ENCODE data around the gene SLC27A6. TPM values are rescaled to one million over a fixed set of nuclear protein-coding genes. Genes with fewer than 3 reads are reported as not detected.

The SLC27A6 gene
- total RNA-seq, 1 donor from 2014 or later: 0.09 TPM

- no peak overlapping the region for H3K27ac Mint-ChIP-seq (ENCODE audit: unreplicated experiment)
- H3K4me1 Mint-ChIP-seq: no peaks in the 10 kb centered on the region
- no peaks in the 10 kb centered on the region for H3K36me3 Mint-ChIP-seq (ENCODE audit: low read depth)
- DNase-seq (ENCODE audit: low read depth, low spot score): no peak
- no peak for TF ChIP-seq CTCF (conservative IDR thresholded peaks at IDR 0.05)
- H3K9me3 Mint-ChIP-seq: no peaks in the 10 kb centered on the region
- H3K27me3 Mint-ChIP-seq (ENCODE audit: low read depth): no peaks in the 10 kb centered on the region
- no peak overlapping the region for H3K4me3 Mint-ChIP-seq
Observed at GRCh38 chr5:129077433-129078075, 112.3 kb downstream of the SLC27A6 start.

- no peaks in the 10 kb centered on the region for H3K4me1 Mint-ChIP-seq
Observed at GRCh38 chr5:129078247-129078646, 113.0 kb downstream of the SLC27A6 start.

GRCh38 chr5:129078660-129079059 lies 113.4 kb downstream of the SLC27A6 start:
- Mint-ChIP-seq H3K9me3 (no peaks in the 10 kb centered on the region), H3K36me3 (ENCODE audit: low read depth) (no peaks in the 10 kb centered on the region), H3K4me1 (no peaks in the 10 kb centered on the region), H3K27me3 (ENCODE audit: low read depth) (no peaks in the 10 kb centered on the region), H3K4me3 (no peak overlapping the region), H3K27ac (ENCODE audit: unreplicated experiment) (no peak overlapping the region)
- no peak for DNase-seq (ENCODE audit: low read depth, low spot score)
- TF ChIP-seq CTCF (conservative IDR thresholded peaks at IDR 0.05): no peak

More at GRCh38 chr5:129078247-129078646, 113.0 kb downstream of the SLC27A6 start:
- DNase-seq (ENCODE audit: low read depth, low spot score): no peak
- no peaks in the 10 kb centered on the region for H3K36me3 Mint-ChIP-seq (ENCODE audit: low read depth)
- no peaks in the 10 kb centered on the region for H3K27me3 Mint-ChIP-seq (ENCODE audit: low read depth)
- no peak overlapping the region for H3K4me3 Mint-ChIP-seq
- no peaks in the 10 kb centered on the region for H3K9me3 Mint-ChIP-seq
- H3K27ac Mint-ChIP-seq (ENCODE audit: unreplicated experiment): no peak overlapping the region
- no peak for TF ChIP-seq CTCF (conservative IDR thresholded peaks at IDR 0.05)

GRCh38 chr5:129079496-129079895 lies 114.2 kb downstream of the SLC27A6 start:
- H3K4me1 Mint-ChIP-seq: no peaks in the 10 kb centered on the region
- no peak overlapping the region for H3K4me3 Mint-ChIP-seq
- no peak overlapping the region for H3K27ac Mint-ChIP-seq (ENCODE audit: unreplicated experiment)
- no peaks in the 10 kb centered on the region for H3K36me3 Mint-ChIP-seq (ENCODE audit: low read depth)
- H3K27me3 Mint-ChIP-seq (ENCODE audit: low read depth): no peaks in the 10 kb centered on the region
- no peak for DNase-seq (ENCODE audit: low read depth, low spot score)
- H3K9me3 Mint-ChIP-seq: no peaks in the 10 kb centered on the region
- no peak for TF ChIP-seq CTCF (conservative IDR thresholded peaks at IDR 0.05)

GRCh38 chr5:129080766-129081165 lies 115.5 kb downstream of the SLC27A6 start:
- Mint-ChIP-seq H3K36me3 (ENCODE audit: low read depth) (no peaks in the 10 kb centered on the region), H3K9me3 (no peaks in the 10 kb centered on the region), H3K27ac (ENCODE audit: unreplicated experiment) (no peak overlapping the region), H3K4me3 (no peak overlapping the region), H3K4me1 (no peaks in the 10 kb centered on the region), H3K27me3 (ENCODE audit: low read depth) (peaks cover under 1% of the 10 kb centered on the region)
- TF ChIP-seq CTCF (conservative IDR thresholded peaks at IDR 0.05): no peak
- DNase-seq (ENCODE audit: low read depth, low spot score): no peak

All from neural crest cell (in vitro differentiated cells).